Fibroblast of the aortic adventitia (primary cell): Measurements from ENCODE around the gene CTXND2. TPM values are rescaled to one million over a fixed set of nuclear protein-coding genes. Genes with fewer than 3 reads are reported as not detected.
"Not testable (repeated sequence)": the region's sequence is repeated elsewhere in the genome, so short reads cannot be mapped to it uniquely, and the experiment has no call there.

ENCODE experiments used
- DNase-seq: peaks from one replicate; pipeline ENCODE4 v3.0.0-alpha.2; 2010; ENCODE audit warnings: low read depth
- H3K4me3 ChIP-seq: 2 replicates; pipeline ENCODE4 v1.5.1; 2011; ENCODE audit warnings: low read depth, mild to moderate bottlenecking, control low read depth, low read length, moderate library complexity
- CTCF ChIP-seq: IDR thresholded peaks from 2 replicates; pipeline ENCODE4 v1.5.1; 2011; ENCODE audit warnings: mild to moderate bottlenecking, low read length, control low read depth, inconsistent platforms; ENCODE audit not compliant: insufficient read depth
- total RNA-seq: library from RNA; depleted of rRNA; stranded (reverse); fragments of >200 nt; gene quantifications from 2 replicates; pipeline ENCODE4 v1.2.3, GENCODE V29; 2012; ENCODE audit warnings: low replicate concordance

The CTXND2 gene
- total RNA-seq, 1 donor: not detected

GRCh38 chr1:150875197-150876118 lies 11.5 kb upstream of the CTXND2 start:
- H3K4me3 ChIP-seq: peak overlapping the region; percentile 82
- no peak for TF ChIP-seq CTCF
- peak; percentile 52 for DNase-seq

DNA sequence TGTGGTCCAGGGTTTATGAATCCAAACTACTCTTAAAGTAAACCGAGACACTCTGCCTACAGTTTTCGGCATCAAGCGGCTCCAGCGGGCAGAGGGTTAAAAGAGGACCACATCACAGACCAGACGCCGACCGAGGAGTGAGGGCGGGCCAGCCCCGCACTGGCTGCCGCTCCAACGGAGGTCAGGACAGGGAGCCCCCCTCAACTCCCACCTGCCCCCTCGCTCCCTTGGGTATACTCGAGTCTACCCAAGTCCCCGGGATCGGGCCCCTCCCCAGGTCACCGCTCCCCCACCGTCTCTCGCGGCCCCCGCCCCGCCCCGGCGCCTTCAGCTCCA lies 10.8 kb upstream of the CTXND2 start:
- H3K4me3 ChIP-seq: peak overlapping the region; percentile 82
- DNase-seq: peak; percentile 65
- no peak for TF ChIP-seq CTCF

DNA sequence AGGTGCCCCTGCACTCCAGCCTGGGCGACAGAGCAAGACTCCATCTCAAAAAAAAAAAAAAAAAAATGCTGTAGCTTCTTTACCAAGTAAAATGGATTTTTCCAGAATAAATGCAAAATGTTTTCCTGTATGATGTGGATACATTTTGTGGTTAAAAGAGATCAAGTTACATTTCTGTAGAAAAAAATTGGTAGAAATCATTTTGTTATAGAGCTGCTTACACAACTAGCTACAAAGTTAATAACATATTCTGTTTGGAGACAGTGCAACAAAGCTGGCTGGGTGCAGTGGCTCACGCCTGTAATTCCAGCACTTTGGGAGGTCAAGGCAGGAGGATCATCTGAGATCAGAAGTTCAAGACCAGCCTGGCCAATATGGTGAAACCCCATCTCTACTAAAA lies 8.0 kb upstream of the CTXND2 start:
- H3K4me3 ChIP-seq, DNase-seq: not testable (repeated sequence)

DNA sequence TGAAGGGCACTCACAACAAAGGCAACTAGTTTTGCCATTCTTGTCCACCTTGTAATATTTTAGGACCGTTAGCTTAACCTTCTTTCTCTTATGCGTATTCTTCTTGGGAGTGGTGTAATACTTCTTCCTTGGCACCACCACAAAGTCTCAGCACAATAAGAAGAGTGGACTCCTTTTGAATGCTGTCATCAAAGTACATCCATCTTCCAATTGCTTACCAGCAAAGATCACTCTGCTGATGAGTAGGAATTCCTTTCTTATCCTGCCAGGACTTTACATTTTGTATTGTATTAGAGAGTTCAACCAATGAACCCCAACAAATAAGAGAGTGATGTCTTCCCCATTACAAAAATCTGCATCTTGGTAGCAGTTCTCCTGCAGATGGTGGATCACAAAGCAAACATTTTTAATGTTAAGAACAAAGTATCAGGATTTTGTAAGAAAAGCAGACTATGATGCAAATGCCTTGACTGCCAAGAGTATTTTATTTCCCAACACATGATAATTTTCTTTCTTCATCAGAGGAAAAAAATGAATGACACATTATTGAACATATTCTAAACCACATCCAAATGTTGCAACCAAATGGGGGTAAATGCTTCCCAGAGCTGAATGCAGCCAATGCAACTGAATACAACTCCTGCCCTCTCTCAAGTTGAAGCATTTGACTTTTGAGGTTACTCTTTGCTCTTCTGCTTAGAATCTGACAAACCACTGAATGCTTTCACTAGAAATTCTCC lies 5.4 kb upstream of the CTXND2 start:
- DNase-seq: peak; percentile 98
- no peak for TF ChIP-seq CTCF
- H3K4me3 ChIP-seq: no peak overlapping the region

DNA sequence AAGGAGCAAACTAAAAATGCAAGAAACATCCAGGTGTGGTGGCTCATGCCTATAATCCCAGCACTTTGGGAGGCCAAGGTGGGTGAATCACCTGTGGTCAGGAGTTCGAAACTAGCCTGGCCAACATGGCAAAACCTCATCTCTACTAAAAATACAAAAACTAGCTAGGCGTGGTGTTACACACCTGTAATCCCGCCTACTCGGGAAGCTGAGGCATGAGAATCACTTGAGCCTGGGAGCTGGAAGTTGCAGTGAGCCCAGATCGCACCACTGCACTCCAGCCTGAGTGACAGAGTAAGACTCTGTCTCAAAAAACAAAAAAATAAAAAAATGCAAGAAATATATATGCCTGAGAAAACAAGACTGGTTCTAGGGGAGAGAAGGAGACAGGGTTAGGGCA lies 3.8 kb upstream of the CTXND2 start:
- DNase-seq, H3K4me3 ChIP-seq: not testable (repeated sequence)

DNA sequence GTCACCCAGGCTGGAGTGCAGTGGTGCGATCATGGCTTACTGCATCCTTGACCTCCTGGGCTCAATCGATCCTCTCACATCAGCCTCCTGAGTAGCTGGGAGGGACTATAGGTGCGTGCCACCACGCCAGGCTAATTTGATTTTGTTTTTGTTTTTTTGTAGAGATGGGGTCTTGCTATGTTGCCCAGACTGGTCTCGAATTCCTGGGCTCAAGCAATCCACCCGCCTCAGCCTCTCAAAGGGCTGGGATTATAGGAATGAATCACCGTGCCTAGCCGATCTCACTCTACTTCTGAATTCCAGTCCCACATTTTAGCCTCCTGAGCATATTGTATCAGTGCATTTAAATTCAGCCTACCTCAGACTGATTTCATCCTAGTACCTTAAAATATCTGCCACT lies 1.8 kb downstream of the CTXND2 start:
- no peak for DNase-seq
- TF ChIP-seq CTCF: no peak
- H3K4me3 ChIP-seq: no peak overlapping the region

DNA sequence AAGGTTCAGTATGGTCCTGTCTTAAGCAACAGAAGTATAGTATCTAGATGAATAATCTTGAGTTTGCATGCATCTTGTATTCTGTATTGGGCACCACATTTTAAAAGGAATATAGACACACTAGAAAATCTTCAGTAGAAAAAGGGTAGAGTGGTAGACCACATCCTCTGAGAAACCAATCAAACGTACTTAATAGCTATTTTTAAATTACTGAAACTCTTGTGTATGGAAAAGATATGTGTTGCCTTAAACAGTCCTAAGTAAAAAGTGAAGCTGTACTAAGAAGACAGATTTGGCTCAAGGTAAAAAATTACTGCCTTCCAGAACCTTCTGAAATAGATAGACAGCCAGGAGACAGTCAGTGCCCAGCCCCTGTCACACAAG lies 3.1 kb downstream of the CTXND2 start:
- no peak overlapping the region for H3K4me3 ChIP-seq
- no peak for DNase-seq
- no peak for TF ChIP-seq CTCF
